Urothelium cell line (cell line): ENCODE measurements around the gene SHISA5.
A peak's percentile ranks its signal among the peaks of the same experiment; 100 is the strongest.
"Not testable (repeated sequence)": the region's sequence is repeated elsewhere in the genome, so short reads cannot be mapped to it uniquely, and the experiment has no call there.

Experiments
- DNase-seq: peaks from one replicate; pipeline ENCODE4 v3.0.0; 2011; ENCODE audit warnings: low spot score, mixed read lengths
- FAIRE-seq: peaks from 2 replicates; lab custom pipeline; 2011; peaks lifted over from hg19 to GRCh38; lab: Jason Lieb, UNC

SHISA5 gene, protein sequence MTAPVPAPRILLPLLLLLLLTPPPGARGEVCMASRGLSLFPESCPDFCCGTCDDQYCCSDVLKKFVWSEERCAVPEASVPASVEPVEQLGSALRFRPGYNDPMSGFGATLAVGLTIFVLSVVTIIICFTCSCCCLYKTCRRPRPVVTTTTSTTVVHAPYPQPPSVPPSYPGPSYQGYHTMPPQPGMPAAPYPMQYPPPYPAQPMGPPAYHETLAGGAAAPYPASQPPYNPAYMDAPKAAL

DNA sequence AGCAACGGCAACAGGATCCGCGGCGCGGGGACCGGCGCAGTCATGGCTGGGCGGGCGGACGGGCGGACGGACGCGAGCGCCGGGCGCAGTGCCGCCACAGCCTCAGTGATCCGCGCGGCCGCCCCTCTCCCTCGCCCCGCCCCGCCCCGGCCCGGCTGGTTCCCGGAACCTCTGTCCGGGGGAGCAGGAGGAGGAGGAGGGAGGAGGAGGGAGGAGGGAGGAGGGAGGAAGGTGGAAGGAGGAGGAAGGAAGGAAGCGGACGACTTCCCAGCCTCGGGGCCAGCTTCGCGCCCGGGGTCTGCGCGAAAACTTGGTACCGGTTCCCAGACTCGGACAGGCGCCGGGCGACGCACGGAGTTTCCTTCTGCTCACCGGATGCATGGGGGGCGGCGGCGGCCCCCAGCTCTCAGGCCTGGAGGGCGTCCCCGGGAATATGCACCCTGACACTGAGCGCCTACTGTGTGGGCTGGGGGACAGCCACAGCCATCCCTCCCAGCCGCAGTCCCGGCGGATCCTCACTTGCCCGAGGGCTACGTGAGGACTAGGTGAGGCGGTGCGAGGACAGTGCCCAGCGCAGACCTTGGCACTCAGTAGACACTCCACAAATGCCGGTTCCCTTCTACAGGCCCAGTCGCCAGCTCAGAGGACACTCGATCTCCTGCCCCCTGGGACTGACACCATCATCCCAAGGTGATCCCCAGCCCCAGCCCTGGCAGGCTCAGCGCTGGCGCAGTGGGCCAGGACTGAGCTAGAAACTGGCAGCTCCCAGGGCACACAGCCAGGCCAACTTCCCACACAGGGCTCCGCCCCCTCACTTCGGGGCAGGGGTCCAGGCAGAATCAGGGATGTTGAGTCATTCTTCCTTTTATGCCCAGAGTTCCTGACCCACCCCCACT lies at the start of gene SHISA5:
Gene SHISA5, minus strand, starts transcription at position 124 of the 896 bp plus-strand sequence. Its CDS starts 80 bp downstream, at position 44.
- peak; percentile 74 for FAIRE-seq
- peak; percentile 76 for DNase-seq

DNA sequence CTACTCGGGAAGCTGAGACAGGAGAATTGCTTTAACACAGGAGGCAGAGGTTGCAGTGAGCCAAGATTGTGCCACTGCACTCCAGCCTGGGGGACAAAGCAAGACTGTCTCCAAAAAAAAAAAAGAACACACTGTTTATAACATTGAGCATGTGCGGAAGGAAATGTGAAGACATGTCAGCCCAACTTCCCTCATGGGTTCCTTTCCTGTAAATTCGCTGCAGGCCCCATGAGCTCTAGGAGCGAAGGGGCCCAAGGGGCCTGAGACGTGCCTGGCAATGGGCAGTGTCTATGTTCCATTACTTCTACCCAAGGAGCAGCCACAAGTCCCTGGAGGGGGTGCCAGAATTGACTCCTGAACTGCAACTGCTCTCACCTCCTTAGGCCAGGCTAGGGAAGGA lies 49.4 kb upstream of the SHISA5 start:
- DNase-seq, result no peak
- no peak for FAIRE-seq

DNA sequence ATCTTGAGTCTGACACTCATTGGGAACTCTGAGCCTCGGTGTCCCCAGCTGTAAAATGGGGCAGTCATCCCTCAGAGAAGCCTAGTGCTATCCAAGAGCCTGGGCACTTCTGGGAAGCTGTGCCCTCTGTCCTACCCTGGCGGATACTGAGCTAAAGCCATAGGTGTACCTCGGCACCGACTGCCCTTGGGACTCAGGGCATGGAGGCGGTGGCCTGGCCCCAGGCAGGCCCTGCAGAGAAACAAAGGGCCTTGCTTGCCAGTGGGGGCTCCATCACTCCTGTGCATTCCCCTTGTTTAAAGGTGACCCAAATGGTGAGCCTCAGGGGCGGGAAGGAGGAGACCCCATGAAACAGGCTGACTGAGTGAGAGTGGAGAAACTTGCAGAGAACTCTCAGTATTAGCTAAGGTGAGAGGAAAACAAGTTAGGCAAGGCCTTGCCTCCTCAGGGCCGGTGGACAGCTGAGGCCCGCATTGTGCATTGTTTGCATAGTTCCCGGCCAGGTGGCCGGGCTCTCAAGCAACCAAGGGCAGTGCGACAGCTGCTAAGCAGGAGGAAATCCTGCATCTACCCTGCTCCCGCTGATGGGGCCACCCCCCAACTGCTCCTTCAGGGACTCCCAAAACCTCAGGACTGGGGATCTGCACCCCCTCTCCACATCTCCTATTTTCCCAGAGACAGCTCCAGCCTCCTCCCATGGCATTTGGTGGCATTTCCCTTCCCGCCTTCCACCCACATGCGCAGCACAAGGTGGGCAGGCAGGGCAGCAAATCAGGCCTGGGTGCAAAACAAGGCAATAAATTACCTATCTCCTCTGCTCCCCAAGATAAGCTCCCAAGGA lies 48.4 kb upstream of the SHISA5 start:
- FAIRE-seq (no peak), DNase-seq (no peak)

DNA sequence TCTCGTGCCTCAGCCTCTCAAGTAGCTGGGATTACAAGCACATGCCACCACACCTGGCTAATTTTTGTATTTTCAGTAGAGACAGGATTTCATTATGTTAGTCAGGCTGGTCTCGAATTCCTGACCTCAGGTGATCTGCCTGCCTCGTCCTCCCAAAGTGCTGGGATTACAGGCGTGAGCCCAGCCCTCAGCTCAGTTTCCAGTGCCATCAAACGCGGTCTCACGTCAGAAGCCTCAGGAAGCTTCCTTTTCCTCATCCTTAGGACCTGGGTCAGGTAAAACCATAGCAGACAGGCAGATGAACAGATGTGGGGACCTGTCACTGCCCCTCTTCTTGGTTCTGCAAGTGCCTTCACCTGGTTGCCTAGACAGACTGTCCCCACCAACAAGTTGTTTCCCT lies 47.7 kb upstream of the SHISA5 start:
- DNase-seq, FAIRE-seq: not testable (repeated sequence)

DNA sequence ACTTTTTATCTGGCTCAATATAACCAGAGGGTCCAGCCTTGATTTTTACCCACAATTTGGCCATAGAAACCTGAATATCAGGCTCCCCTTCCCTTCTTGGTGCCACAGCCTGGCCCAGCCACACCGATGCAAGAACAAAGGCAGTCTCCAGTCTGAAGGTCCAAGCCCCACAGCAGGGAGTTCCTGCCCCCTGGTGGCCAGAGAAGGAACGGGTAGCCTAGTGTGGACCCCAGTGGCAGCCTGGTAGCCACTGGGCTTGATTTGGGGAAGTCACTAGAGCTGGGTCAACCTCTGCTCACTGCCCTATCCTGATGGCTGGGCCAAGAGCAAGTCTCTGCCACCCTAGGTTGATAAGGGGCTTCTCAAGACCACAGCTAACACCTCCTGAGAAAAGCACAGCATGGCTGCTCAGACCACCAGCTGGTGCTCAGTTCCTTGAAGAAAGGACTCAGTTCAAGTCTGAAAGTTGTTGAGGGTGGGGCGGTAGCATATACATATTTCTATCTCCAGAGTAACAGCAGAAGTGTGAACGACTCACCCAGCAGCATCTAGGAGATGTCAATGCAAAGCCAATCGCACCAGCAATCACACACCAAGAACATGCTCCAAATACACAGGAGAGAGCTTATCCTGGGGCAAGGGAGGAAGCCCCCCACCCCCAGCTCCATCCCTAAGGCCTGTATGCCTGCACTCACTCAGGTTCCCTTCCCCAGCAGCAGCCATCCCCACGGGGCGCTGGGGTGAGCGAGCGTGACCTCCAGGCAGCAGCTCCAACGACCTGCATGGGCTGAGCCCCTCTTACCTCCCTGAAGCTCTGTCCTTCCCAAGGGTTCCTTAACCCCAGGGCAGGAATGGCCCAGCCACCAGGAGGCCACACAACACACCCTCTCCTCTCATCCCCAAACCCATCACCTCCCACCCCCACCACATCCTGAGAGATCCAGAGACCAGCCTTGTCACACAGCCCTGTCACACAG lies 45.0 kb upstream of the SHISA5 start:
- DNase-seq, result peak; percentile 76
- FAIRE-seq, result no peak

DNA sequence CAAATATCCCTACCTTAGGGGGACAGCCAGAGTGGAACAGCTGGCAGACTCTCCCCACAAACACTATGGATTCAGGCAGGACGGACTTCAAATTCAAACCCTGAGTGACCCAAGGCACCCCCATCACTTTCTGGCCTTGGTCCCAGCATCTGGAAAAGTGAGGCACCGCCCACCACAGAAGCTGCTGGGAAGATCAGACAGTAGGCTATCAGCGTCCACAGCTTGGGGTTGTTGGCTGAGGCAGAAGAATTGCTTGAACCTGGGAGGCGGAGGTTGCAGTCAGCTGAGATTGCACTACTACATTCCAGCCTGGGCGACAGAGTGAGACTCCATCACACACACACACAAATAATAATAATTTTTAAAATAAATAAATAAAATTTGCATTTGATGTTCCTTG lies 44.2 kb upstream of the SHISA5 start:
- FAIRE-seq, result no peak

DNA sequence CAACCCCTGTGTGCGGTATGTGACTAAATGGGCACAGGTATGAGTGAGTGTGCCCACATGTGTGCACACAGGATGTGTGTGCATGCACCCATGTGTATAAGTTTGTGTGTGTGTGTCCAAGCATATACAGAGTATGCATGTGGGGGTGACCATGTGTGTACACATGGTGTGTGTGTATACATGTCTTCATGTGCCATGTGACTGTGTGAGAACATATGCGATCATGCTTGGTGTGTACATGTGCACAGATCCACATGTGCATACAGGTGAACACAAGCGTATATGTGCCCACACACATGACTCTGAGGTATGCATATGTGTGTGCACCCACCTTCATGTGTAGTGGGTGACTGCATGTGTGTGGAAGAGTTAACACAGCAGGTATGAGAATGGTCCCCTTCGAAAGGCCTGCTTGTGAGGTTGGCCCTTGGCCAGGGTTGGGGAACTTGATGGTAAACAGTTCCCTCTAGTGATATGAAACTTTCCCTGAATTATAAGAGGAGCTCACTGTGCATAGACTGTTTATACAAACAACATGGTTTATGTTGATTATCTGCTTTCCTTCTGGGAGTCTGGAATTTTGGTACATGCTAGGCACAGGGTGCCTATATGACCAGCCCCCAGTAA lies 42.3 kb upstream of the SHISA5 start:
- DNase-seq (no peak), FAIRE-seq (peak; percentile 88)

More for the DNA sequence above, 44.2 kb upstream of the SHISA5 start:
- DNase-seq, result no peak

DNA sequence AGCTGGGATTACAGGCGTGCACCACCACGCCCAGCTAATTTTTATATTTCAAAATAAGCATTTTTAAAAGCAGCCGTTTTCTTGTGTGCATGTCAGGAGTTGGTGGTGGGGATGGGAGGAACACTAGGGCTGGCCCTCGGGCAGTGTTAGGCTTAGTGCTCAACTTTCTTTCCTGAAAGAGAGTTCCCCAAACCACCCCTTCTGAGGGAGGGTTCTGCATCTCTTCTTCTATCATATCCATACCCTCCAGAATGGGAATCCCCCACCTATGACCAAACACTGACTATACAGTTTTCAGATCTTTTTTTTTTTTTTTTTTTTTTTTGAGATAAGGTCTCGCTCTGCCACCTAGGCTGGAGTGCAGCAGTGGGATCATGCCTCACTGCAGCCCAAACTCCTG lies 40.2 kb upstream of the SHISA5 start:
- no peak for FAIRE-seq
- DNase-seq, result no peak

DNA sequence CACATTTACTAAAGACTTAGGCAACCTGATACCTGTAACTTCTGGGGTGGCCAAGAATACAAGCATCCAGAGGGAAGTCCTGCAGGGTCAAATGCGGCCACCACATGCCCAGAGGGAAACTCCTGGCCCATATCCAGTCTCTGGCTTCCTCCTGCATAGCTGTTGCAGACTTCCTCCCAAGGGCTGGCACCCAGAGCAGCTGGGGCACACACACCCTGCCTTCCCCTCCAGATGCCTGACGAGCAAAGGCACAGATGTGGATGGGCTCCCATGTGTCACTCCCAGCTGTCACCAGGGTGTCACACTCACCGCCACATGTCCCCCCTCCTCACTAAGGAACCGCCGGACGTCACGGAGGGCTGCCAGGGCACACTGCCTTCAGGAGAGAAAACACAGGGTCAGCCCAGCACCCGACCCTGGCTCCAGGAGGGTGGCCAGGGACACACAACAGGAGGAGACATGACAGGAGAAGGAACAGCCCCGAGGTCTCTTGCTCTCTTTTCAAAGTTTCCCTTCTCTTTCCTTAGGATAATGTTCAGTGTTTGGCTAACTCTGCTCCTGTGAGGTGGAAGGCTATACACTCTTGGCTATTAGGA lies 39.4 kb upstream of the SHISA5 start:
- DNase-seq (no peak), FAIRE-seq (no peak)

DNA sequence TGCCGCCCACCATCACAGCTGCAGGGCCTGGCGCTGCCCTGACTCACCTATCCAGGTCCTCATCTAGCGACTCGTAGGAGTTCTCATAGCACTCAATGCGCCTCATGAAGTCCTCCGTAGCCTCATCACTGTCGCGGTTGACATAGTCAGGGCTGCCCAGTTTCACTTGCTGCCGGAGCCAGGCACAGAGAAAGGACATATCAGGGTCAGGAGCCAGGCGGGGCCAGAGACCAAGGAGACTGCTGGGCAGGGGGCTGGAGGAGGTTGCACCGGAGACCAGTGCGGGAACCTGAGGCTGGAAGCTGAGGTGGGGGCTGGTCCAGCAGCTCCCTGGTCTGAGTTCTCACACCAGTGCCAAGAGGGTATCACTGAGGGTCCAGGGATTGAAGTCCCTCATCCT lies 34.5 kb upstream of the SHISA5 start:
- FAIRE-seq, result no peak
- no peak for DNase-seq

DNA sequence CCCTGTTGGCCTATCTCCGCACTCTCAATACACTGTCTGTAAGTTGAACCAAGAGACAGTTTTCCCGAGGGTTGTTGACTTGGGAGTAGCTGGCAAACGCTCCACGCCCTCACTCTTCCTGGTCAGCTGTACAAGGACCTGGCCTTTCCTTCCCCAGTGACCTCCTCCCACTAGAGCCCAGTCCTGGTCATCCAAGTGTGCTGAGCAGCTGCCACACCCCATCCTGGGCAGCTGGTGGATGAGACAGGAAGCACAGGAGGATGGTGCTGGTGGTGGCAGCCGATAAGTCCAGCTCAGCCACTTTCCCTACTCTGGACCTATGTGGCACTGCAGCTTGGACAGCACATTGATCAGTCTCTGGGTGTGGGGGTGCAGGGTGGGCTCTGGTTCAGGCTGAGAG lies 32.8 kb upstream of the SHISA5 start:
- DNase-seq, result no peak
- FAIRE-seq, result no peak

DNA sequence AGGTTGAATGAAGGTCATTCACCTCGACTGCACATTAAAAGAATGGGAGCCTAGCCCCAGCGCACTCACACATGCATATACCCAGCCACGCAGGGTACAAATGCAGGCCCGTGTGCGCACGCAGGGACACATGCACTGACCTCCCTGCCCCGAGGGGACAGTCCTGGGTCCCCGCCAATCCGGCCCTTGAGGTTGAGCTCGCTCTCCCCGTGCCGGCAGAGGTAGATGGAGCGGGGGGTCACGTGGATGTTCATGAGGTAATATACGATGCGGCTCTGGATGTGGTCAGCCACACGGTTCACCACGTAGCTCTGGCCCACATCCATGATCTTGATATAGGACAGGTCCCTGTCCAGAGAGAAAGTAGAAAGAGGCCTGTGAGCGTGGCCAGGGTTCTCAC lies 32.1 kb upstream of the SHISA5 start:
- DNase-seq (no peak), FAIRE-seq (no peak)

DNA sequence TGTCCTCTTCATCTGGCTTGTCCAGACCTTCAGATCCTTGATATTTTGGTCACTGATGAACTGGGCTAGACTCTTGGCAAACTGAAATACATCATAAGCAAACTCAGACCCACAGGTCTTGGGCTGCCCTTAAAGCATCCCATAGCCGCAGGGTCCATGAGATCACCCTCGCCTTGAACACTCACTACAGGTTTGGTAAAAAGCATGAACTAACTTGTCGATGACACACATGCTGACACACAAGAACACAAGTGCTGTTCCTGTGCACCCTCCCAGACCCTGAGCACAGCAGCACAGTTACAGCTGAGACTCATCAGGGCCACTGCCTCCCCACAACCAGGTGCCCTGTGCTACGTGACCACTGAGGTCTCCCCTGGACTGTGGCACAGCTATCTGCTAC lies 31.6 kb upstream of the SHISA5 start:
- FAIRE-seq (peak; percentile 40), DNase-seq (no peak)

DNA sequence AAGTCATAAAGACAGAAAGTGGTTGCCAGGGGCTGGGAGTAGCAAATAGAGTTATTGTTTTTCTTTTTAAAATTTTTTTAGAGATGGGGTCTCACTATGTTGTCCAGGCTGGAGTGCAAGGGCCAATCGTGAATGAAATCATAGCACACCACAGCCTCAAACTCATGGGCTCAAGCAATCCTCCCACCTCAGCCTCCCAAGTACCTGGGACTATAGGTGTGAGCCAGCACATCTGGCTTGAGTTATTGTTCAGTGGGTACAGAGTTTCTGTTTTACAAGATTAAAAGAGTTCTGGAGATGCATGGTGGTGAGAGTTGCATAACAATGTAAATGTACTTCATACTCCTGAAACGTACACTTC lies 29.0 kb upstream of the SHISA5 start:
- FAIRE-seq, result no peak

DNA sequence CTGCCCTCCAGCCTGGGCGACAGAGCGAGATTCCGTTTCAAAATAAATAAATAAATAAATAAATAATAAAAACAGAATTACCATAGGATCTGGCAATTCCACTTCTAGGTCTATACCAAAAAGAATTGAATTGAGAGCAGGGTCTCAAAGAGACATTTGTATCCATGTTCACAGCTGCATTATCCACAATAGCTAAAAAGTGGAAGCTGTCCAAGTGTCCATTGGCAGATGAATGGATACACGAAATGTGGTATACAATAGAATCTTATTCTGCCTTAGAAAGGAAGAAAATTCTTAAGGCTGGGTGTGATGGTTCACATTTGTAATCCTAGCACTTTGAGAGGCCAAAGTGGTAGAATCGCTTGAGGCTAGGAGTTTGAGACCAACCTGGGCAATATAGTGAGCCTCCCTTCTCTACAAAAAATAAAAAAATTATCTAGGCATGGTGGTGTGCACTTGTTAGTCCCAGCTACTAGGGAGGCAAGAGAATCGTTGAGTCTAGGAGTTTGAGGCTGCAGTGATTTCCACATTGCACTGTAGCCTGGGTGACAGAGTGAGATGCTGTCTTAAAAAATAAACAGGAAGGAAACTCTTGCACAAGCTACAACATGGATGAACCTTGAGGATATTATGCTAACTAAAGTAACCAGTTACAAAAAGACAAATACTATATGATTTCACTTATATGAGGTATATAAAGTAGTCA lies 28.4 kb upstream of the SHISA5 start:
- FAIRE-seq (no peak), DNase-seq (no peak)

More for the DNA sequence above, 29.0 kb upstream of the SHISA5 start:
- DNase-seq, result no peak

DNA sequence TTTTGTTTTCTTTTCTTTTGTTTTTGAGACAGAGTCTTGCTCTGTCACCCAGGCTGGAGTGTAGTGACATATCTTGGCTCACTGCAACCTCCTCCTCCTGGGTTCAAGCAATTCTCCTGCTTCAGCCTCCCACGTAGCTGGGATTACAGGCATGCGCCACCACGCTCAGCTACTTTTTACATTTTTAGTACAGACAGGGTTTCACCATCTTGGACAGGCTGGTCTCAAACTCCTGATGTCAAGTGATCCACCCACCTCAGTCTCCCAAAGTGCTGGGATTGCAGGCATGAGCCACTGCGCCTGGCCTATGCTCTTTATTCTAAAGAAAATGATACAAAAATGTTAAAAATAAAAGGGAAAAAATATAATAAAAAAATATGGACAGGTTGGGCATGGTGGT lies 26.7 kb upstream of the SHISA5 start:
- not testable (repeated sequence) for DNase-seq, FAIRE-seq

DNA sequence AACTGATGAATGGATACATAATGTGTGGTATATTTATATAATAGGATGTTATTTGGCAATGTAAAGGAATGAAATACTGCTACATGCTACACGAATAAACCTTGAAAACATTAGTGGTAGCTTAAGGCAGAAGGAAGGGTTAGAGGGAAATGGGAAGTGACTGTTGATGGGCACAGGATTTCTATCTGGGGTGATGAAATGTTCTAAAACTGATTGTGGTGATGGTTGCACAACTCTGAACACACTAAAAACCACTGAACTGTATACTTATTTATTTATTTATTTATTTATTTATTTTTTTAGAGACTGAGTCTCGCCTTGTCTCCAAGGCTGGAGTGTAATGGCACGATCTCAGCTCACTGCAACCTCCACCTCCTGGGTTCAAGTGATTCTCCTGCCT lies 24.8 kb upstream of the SHISA5 start:
- FAIRE-seq (no peak), DNase-seq (no peak)

DNA sequence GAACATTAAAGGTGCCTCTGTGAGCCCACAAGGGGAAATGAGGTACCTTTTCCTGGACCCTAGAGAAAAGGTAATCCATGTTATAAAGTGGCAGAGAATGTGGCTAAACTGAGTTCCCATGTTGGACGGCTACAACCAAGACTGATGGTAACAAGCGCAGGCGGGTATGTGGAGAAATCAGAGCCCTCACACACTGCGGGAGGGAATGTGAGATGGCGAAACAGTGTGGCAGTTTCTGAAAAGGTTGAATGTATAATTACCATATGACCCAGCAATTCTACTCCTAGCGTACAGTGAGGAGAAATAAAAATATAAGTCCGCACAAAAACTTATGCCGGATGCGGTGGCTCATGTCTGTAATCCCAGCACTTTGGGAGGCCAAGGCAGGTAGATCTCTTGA lies 24.1 kb upstream of the SHISA5 start:
- no peak for DNase-seq
- FAIRE-seq, result no peak

DNA sequence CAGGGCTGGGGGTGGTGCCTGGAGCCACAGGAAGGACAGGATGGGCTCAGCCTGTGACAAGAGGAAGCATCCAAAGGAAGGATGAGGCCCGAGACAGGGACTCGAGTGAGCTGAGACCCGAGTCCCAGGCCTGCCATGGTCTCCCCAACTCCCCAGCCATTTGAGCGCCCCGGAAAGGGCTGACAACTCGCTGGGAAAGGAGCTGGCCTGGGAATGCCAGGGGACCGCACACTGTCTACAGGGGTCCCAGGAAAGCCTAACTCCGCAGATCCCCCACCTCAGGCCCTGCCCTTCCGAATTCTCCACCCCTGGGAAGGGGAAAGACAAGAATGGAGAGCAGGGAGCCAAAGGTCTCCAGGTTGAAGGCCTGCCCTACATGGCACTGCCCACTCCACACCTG lies 21.0 kb upstream of the SHISA5 start:
- no peak for DNase-seq
- no peak for FAIRE-seq
